ENCODE results near the gene NFKB2.

Gene NFKB2

GRCh38 chr10:102420181-102420713 is 24.7 kb downstream of the NFKB2 start:
- intact Hi-C loops (cut with DNase I), result loop anchor here (5.0 kb wide), 1 partner anchor 42 kb away; no protein-coding TSS in a partner anchor
- peak in 1 of 10 donors; percentile 77 for DNase-seq

- peak; percentile 89 to 99 (median 94) for DNase-seq
- intact Hi-C loops (cut with DNase I), result loop anchor here (1.0 to 5.0 kb wide), 2 partner anchors 11 to 41 kb away; partner anchors contain the start of gene CUEDC2
Observed at GRCh38 chr10:102420714-102421506, 25.4 kb downstream of the NFKB2 start, which contains the start of gene FBXL15. Gene FBXL15, plus strand, starts transcription at chr10:102420836. Its CDS starts 294 bp downstream, at chr10:102421130.

GRCh38 chr10:102421507-102421756 is 25.9 kb downstream of the NFKB2 start:
- intact Hi-C loops (cut with DNase I), result loop anchor here (1.0 to 5.0 kb wide), 2 partner anchors 11 to 41 kb away; partner anchors contain the start of gene CUEDC2
- DNase-seq, result no peak

- DNase-seq, result peak in 2 of 10 donors; percentile 83 to 90
- intact Hi-C loops (cut with DNase I), result loop anchor here (1.0 to 5.0 kb wide), 3 partner anchors 10 to 40 kb away; partner anchors contain the start of gene CUEDC2
Observed at GRCh38 chr10:102421757-102422512, 26.4 kb downstream of the NFKB2 start.

- intact Hi-C loops (cut with DNase I), result loop anchor here (1.0 to 5.0 kb wide), 2 partner anchors 28 to 40 kb away; no protein-coding TSS in a partner anchor
- DNase-seq, result peak; percentile 54 to 96 (median 79)
Observed at GRCh38 chr10:102422545-102423129, 27.1 kb downstream of the NFKB2 start.

GRCh38 chr10:102423372-102423968 is 28.0 kb downstream of the NFKB2 start:
- peak in 1 of 10 donors; percentile 24 for DNase-seq
- intact Hi-C loops (cut with DNase I), result loop anchor here (5.0 kb wide), 1 partner anchor 39 kb away; no protein-coding TSS in a partner anchor

GRCh38 chr10:102424145-102424544 is 28.6 kb downstream of the NFKB2 start:
- intact Hi-C loops (cut with DNase I), result loop anchor here (5.0 kb wide), 1 partner anchor 38 kb away; no protein-coding TSS in a partner anchor
- no peak for DNase-seq

- DNase-seq, result no peak
- intact Hi-C loops (cut with DNase I), result loop anchor here (5.0 kb wide), 1 partner anchor 37 kb away; no protein-coding TSS in a partner anchor
Observed at GRCh38 chr10:102424916-102425315, 29.4 kb downstream of the NFKB2 start.

GRCh38 chr10:102425444-102425843 is 29.9 kb downstream of the NFKB2 start:
- no peak for DNase-seq
- intact Hi-C loops (cut with DNase I), result no loop called here

- intact Hi-C loops (cut with DNase I), result no loop called here
- DNase-seq, result peak in 1 of 10 donors; percentile 16
Observed at GRCh38 chr10:102426803-102427287, 31.3 kb downstream of the NFKB2 start.

- intact Hi-C loops (cut with DNase I), result no loop called here
- peak in 2 of 10 donors; percentile 14 to 55 for DNase-seq
Observed at GRCh38 chr10:102429468-102429867, 34.0 kb downstream of the NFKB2 start.

- intact Hi-C loops (cut with DNase I), result loop anchor here (1.0 kb wide), 1 partner anchor 10 kb away; no protein-coding TSS in a partner anchor
- DNase-seq, result no peak
Observed at GRCh38 chr10:102431452-102432124, 36.1 kb downstream of the NFKB2 start.

- intact Hi-C loops (cut with DNase I), result loop anchor here (1.0 kb wide), 1 partner anchor 11 kb away; no protein-coding TSS in a partner anchor
- peak; percentile 94 to 100 (median 98) for DNase-seq
Observed at GRCh38 chr10:102432162-102432950, 36.9 kb downstream of the NFKB2 start, which contains the start of gene CUEDC2. Gene CUEDC2, minus strand, starts transcription at chr10:102432574. Its CDS starts 7,386 bp downstream, at chr10:102425188.

GRCh38 chr10:102433619-102434046 is 38.1 kb downstream of the NFKB2 start:
- intact Hi-C loops (cut with DNase I), result no loop called here

GRCh38 chr10:102434394-102435132 is 39.1 kb downstream of the NFKB2 start:
- intact Hi-C loops (cut with DNase I), result no loop called here
- DNase-seq, result peak in 1 of 10 donors; percentile 33

More at GRCh38 chr10:102433619-102434046, 38.1 kb downstream of the NFKB2 start:
- peak in 1 of 10 donors; percentile 59 for DNase-seq

- DNase-seq, result peak in 1 of 10 donors; percentile 42
- intact Hi-C loops (cut with DNase I), result no loop called here
Observed at GRCh38 chr10:102435133-102435497, 39.6 kb downstream of the NFKB2 start.

GRCh38 chr10:102435529-102436233 is 40.2 kb downstream of the NFKB2 start:
- peak in 2 of 10 donors; percentile 76 to 81 for DNase-seq

More at GRCh38 chr10:102435529-102436233, 40.2 kb downstream of the NFKB2 start:
- intact Hi-C loops (cut with DNase I), result no loop called here

All from posterior cingulate gyrus (tissue), 11 donors.